Putamen (tissue), 1 donor: ENCODE results near the gene DYRK4.
A peak's percentile ranks its signal among the peaks of the same experiment; 100 is the strongest.

ENCODE experiments used
- DNase-seq: peaks from one replicate; pipeline ENCODE4 v3.0.0-alpha.2; 2016; ENCODE audit warnings: low spot score

DYRK4 gene

DNA sequence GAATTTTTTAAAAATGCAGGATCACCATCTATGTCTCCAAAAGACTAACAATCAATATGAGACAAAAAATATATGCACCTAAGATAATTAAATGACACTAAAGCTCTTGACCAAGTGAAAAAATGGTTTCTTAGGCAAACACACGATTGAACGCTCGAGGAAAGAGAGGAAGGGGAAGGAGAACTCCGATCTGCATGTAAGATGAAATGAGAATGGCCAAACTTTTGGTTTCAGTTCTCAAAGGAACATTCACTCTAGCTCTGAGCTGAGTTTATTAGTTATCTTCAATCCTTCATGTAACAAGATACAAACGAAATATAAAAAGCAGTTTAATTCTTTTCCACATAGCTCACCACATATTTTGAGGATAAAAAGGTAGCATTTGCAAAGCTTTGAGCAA lies 2.8 kb downstream of the DYRK4 start:
- no peak for DNase-seq

DNA sequence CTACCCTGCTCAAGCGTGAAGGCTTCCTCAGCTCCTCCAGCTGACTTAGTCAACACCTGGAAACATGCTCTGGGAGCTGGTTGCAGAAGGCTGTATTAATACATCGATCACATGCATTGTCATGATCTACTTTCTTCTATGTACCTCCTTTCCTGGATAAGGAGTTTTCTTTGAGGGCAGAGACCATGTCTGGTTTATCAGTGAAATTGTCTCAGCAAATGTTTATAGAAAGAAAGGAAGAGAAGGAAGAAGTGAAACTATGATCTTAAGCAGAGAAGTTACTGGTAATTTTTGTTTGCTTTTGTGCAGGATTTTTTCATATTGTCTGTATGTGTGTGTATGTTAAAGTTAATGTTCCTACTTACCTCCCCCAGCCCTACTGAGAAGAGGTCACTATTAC lies 4.5 kb downstream of the DYRK4 start:
- DNase-seq, result no peak

DNA sequence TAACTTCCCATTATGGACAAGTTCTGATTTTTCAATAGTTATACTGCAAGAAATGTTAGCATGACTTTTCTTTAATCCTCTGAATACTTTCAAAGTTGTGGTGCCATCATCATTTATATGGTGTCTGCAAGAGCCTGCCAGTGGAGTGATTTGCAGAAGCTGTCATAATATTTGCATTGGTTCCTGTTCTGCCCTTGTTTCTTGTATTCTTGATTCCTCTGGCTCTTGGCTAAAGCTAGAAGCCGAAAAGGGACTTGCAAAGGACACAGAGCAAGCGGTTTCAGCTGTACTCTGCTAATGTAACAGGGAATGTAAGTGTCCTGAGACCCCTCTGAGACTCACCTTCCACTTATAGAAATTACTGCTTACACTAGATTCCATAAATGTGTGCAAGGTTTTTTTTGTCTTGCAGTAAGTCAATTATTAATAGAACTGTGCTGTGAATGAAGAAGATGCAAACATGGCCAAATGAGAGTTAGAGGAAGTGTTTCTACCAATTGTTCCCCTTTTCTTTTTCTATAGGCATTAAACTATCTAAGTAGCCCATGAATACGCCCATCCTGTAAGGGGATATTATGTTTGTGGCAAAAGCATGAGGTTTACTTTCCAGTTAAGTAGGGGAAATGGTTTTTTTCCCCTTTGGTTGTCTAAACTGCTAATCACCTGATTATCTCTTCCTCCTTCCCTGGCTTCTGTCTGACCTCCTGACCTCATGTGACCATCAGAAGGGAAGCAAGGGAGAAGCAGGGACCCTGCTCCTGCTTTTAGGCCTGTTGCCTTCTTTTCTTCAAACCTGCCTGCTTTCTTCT lies 5.3 kb downstream of the DYRK4 start:
- DNase-seq, result peak; percentile 25

DNA sequence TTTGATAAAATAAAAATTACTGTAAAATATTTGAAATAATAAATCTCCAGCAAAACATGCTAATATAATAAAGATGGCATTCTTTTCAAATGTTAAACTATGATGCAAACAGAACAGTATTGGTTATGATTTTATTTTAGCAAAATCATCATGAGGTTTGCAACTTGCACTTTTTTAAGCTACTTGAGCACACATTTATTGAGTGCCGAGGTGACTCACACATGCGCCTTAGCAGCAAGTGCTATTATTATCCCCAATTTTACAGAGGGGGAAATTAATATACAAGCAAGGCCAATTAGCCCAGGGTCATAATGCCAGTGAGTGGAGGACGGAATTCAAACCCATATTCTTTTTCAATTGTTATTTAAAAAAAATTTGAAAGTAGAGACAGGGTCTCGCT lies 7.3 kb downstream of the DYRK4 start:
- no peak for DNase-seq

DNA sequence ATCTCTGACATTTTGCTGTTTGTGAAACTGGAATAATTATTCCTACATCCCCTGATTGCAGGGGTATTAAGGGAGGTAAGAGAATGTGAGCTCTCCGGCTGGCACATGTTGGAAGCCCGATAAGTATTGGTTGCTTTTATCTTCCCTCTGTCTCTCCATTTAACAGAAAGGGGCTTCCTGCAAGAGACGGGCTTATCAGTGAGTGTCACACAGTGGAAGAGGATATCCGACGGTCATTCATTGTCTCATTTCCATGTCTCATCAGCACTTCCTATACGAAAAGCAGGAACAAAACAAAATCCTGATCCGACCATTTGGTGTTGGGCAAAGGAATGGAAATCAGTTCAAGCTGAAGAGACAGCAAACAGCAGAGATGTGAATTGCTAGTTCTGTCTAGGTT lies 10.7 kb downstream of the DYRK4 start:
- no peak for DNase-seq

DNA sequence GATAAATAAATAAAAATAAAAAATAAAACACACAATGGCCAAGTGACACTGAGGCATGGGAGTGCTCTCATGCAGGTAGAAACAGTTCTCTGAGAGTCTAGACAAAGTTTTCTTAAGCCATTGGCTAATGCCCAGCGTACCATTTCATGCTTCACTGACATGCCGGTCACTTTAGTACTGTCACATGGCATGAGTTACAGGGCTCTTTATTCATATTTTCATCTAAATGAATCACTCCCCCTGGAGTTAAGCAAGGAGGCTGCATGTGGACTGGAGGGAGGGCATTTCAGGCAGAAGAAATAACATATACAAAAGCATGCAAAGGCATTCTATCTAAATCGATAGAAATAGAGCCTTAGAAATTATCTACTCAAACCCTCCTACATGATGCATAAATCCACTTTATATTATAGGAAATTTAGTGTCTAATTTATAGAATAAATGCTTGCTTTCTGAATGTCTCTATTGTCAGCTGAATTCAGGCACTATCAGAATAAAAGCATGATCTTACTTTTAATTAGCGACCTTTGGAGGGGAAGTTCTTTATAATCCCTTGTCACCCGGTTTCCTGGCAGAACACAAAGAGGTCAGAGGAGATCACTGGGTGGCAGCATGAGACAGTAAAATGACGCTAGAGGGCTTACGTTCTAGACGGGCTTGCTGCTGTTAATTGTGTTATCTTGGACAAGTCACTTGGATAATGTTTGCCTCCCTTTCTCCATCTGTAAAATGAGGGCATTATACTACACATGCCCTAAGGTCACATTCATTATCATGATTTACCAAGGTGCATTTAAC lies 17.5 kb downstream of the DYRK4 start:
- DNase-seq, result no peak

DNA sequence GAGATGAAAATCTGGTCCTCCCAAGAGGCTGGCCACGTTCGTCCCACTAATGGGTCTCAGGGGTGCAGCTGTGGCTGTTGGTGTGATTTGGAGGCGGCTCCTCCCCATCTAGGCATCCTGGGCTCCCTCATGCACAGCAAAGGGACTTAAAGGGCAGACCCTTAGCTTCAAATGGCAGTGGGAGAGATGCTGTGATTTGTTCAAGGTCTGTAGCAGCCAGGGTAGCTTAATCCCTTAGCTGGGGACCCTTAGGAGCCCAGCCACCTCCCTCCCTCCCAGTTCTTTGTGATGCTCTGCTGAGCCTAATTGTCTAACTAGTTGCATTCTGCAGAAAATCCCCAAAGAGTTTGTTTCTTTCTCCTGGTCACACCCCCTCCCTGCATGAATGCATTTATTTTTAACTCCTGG lies 18.3 kb downstream of the DYRK4 start:
- DNase-seq, result no peak

DNA sequence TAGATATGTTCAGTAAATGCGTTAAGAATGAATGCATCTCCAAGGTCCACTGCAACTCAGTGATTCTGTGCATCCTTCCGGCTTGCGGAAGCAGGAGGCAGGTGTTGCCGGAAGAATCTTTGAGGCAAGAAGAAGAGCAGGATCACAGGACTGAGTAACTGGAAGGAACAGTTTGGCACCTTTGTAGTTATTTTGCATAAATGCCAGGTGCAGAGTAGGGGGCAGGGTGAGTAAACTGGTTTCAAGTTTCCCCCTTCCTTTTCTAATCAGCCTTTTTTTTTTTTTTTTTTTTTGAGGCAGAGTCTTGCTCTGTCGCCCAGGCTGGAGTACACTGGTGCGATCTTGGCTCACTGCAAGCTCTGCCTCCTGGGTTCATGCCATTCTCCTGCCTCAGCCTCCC lies 22.3 kb downstream of the DYRK4 start:
- DNase-seq, result no peak

DNA sequence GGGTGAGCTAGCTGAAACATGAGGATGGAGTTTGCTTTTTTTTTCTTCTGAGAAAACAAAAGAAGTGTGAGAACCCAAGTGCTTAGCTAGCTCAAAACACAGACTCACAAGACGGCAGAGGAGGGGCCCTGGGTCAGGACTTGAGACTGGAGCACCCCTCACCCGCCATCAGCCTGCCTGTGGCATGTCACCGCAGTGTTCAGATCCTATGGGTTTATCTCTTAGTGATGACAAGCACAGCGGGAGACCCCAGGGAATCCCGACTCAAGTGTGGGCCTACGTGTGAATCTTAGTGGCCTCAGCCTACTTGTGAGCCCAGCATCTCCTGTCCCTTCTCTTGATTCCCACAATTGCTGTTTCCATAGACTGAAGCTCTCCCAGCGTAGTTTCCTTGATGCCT lies 22.9 kb downstream of the DYRK4 start:
- DNase-seq, result no peak

DNA sequence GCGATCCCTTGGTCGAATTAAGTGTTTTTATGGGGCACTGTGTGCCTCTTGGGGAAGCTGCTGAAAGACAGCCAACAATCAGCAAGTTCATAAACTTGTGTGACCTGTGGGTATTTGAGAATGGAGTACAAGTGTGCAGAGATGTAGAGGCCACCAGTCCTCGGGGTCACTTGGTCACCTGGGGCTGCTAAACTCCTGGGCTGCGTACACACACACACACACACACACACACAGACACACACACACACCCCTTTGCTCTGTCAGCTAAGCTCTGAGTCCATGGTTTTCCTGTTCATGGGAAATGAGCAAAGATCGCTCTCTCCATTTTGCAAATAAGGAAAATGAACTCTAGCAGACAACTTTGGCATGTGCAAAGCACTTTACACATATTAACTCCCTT lies 24.5 kb downstream of the DYRK4 start:
- DNase-seq, result no peak

DNA sequence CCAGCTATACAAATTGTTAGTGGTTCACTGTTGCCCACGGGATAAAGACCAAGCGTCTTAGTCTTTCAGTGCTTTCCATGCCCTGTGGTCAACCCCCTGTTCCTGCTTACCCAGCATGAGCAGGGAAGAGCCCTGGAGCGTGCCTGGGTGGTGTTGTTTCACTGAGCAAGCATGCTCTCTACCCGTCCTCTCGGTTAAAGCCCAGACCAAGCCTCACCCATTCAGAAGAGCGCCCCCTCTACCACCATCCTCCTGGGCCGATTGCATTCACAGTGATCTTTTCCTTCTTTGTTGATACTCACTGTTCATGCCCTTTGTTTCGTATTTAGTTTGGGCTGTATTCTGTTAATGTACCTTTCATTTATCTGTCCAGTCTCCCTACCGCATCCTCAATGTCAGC lies 25.1 kb downstream of the DYRK4 start:
- no peak for DNase-seq

DNA sequence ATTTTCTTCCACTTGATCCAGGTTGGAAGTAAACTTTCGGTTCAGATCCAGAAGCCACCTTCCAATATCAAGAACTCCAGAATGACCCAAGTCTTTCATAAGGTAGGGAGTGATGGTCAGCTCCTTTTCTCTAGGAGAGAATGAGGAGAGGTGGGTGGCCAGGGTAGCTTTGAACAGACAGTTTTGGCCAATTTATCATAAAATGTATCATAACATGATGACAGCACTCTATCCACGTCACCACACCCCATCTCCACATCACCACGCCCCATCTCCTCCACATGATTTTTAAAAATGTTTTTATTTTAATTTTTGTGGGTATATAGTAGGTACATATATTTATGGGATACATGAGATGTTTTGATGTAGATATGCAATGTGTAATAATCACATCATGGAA lies 26.9 kb downstream of the DYRK4 start:
- DNase-seq, result no peak

DNA sequence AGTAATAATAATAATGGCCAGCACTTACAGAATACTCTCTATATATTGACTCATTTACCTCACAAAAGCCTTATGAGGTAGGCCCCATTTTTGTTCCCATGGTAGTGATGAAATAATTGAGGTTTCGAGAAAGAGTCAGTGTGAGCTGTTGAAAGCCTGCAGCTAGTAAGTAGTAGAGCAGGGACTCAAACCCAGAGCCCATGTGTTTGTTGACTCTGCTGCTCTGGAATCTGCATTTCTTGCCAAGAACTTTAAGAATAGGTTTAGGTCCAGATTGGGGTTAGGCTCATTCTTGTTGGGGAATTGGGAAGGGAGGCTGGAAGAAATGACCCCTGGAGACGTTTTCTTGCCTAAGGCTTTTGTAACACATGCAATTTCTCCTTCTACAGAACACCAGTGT lies 27.9 kb downstream of the DYRK4 start:
- no peak for DNase-seq

DNA sequence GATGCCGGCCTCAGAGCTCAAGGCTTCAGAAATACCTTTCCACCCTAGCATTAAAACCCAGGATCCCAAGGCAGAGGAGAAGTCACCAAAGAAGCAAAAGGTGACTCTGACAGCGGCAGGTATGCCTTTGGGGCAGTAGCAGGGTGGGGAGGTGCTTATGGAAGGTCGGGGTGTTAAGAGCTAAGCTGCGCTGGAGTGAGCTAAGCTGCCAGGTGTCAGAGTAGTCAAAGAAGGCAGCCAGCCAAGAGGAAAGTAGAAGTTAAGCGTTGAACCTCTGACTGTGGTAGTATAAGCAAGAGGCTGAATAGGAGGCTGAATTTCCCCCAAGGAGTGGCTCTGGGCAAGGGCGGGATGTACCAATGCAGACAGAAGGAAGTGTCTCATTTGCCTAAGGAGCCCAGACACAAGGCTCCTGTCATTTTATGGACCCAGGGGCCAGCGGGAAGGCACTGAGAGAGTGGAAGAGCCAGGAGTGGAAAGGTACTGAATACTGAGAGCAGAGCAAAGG lies 29.2 kb downstream of the DYRK4 start:
- no peak for DNase-seq

DNA sequence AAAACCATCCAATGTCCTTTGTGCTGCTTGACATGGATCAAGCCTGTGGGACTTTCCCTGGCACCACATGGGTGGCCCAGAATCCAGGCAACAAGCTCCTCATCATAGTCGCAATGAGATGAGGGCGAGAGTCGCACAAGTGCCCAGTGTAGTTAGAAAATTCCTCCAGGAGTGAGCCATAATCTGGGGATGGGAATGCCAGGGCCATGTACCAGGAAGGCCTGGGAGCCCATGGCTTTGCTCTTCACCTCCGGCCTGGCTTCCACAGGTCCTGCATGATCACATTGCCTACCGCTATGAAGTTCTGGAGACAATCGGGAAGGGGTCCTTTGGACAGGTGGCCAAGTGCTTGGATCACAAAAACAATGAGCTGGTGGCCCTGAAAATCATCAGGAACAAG lies 33.9 kb downstream of the DYRK4 start:
- DNase-seq, result no peak

DNA sequence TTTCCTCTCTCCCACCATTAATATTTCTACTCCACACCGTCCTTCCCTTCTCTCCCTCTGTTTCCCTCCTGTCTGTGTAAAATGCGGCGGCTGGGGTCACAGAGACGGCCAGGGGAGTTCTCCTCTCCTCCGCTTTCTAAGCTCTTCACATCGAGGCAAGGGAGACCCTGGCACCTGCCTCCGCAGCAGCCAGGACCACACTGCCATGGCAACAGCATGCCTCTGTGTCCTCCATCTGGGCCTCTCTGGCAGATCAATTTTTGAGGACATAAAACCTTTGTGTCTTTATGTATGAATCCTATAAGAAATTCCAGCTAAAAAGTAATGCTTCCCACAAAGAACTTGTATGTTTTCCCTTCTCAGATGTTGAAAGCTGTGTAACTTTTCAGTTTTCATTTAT lies 41.4 kb downstream of the DYRK4 start:
- no peak for DNase-seq

DNA sequence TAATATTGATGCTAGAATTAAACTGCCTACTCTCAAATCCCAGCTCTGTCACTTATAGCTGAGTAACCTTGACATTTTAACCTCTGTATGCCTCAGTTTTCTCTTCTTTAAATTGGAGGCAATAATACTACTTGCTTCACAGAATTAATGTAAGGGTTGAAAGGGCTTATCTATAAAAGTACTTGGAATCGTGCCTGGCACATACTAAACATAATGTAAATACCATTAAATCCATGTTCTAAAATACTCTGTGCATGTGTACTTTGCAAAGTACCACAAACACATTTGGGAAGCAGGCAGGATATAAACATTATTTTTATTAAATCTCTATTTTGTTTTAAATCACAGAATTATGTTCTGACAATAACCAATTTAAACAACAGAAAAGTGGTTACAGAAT lies 41.9 kb downstream of the DYRK4 start:
- DNase-seq, result no peak

DNA sequence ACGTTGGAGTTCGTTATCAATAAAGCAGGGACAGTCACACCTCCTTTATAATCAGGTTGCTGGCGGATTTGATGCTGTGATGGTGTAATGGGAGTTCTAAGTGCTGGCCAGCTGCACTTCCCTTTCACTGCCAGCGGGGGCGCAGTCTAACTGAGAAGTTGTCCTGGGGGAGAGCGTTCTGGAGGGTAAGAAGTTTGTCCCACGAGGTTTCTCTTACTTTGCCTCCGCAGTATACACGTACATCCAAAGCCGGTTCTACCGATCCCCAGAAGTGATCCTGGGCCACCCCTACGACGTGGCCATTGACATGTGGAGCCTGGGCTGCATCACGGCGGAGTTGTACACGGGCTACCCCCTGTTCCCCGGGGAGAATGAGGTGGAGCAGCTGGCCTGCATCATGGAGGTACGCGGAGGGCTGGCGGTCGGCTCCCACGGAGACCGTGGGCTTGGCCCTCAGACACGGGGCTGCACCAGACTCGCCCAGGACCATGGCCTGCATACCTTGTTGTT lies 42.7 kb downstream of the DYRK4 start:
- DNase-seq, result peak; percentile 90

DNA sequence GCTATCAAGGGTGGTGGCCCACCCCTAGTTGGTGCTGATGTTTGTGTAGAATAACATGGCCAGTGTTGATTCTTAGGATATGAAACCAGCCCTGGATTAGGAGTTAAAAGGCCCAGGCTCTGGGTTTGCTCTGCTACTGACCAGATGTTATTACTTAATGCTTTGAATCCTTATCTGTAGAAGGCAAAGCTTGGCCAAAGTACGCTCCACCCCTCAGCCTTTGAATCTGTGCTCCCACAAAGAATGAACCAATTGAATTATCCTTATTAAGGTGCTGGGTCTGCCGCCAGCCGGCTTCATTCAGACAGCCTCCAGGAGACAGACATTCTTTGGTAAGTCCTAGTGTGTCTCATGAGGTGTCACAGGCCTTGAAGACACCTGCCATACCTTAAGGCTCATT lies 45.0 kb downstream of the DYRK4 start:
- DNase-seq, result no peak

DNA sequence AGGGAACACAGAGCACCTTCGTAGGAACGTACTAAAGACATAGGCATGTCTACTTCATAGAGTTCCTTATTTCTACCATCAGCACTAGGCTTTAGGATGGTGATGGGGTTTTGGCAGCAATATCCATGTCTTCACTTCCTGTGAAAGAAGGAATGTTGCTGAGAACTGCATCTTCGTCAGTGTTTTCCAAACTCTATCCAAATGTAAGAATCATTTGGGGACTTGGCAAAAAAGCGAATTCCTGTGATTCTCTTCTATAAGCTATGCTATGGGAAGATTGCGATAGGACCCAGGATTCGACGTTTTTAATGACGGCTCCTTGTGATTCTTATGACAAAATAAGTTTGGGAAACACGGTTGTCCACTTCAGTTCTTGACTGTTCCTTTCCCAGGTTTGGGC lies 47.1 kb downstream of the DYRK4 start:
- DNase-seq, result no peak

DNA sequence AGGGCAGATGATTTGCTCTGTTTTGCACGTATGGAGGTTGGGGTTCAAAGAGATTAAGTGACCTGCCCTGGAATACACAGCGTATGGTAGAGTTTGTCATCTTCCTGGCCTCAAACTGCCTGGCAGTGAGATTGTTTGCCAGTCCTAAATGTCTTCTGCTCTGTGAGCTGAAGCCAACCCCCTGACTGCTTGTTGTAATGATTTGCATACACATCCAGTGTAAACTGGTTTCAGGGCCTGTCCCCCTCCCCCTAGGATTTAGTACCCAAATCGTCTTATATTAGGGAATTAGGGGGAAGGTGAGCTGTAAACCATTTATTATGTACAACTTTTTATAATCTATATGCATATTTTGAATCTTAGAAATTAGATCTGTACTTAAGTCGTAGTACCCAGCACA lies 48.5 kb downstream of the DYRK4 start:
- no peak for DNase-seq

DNA sequence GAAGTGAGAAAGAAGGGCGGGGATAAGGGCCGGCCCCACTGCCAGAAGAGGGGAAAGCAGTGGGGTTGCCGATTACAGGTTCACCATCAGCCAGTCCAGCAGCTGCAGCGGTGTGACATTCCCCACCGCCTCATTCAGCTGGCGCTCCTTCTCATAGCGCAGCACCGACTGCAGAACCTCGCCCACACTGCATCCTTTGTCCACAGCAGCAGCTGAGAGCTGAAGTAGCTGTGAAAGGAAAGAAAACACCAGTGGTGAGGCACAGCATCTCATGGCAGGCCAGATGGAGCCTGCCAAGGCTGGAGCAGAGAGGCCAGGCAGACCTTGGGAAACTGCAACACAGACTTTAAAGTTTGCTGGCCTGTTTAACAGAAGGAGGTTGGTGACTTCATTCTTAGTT lies 53.7 kb downstream of the DYRK4 start:
- no peak for DNase-seq

DNA sequence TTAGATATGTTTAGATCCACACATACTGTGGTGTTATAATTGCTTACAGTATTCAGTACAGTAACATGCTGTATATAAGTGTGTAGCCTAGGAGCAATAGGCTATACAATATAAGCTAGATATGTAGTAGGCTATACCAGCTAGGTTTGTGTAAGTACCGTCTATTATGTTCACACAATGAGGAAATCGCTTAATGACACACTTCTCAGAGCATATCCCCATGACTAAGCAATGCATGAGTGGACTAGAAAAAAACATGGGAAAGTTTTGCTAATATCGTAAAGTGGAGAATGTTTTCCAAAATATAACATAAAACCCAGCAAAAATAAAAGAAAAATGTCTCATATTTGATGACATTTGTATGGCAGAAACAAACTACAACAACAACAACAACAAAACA lies 59.5 kb downstream of the DYRK4 start:
- no peak for DNase-seq
